Measurements from ENCODE around the gene GALNT17.

DNA sequence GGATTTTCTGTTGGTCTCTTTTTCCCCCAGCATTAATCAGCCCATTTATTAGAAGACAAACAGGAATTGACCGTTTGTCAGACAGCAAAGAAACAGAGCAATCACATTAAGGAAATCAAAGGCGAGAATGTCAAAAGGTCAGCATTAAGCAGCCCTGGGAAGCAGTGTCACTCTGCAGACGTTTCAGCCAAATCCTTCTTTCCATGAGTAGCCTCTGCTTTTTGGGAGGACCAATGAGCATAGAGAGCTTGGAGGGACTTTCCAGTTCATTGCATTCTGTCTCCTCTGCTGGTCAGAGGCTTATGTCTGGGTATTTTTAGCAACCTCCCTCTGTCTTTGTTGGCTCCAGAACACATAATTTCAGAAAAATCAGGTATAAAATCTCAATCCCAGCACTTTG lies 481.4 kb downstream of the GALNT17 start:
- TF ChIP-seq, protein P1, sequence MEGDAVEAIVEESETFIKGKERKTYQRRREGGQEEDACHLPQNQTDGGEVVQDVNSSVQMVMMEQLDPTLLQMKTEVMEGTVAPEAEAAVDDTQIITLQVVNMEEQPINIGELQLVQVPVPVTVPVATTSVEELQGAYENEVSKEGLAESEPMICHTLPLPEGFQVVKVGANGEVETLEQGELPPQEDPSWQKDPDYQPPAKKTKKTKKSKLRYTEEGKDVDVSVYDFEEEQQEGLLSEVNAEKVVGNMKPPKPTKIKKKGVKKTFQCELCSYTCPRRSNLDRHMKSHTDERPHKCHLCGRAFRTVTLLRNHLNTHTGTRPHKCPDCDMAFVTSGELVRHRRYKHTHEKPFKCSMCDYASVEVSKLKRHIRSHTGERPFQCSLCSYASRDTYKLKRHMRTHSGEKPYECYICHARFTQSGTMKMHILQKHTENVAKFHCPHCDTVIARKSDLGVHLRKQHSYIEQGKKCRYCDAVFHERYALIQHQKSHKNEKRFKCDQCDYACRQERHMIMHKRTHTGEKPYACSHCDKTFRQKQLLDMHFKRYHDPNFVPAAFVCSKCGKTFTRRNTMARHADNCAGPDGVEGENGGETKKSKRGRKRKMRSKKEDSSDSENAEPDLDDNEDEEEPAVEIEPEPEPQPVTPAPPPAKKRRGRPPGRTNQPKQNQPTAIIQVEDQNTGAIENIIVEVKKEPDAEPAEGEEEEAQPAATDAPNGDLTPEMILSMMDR (conservative IDR thresholded peaks at IDR 0.05; ENCODE audit: low read depth, low read length), result no peak
- no peak for TF ChIP-seq EZH2 (IDR thresholded peaks at IDR 0.05; ENCODE audit: borderline replicate concordance, low read depth, low read length, poor library complexity, severe bottlenecking)

Data from A673 (cell line).